WTC11 (cell line): ENCODE data around the gene KCTD3. TPM values are rescaled to one million over a fixed set of nuclear protein-coding genes. Genes with fewer than 3 reads are reported as not detected.

Experiments
- ATAC-seq: fragments of 200-7000 bp; cut with Tn5 transposase; 2 replicates; pipeline ENCODE4 v1.10.0; 2021; ENCODE audit warnings: mild to moderate bottlenecking, moderate library complexity
- CTCF ChIA-PET: fragments of 300-600 bp; sonication (Branson Sonifier 250); formaldehyde crosslinking; loops from one replicate; lab custom pipeline; 2021; ENCODE audit warnings: antibody characterized with exemption; lab: Charles Lee
- POLR2A ChIA-PET: fragments of 350-600 bp; sonication (Branson Sonifier 250); formaldehyde crosslinking; loops from one replicate; lab custom pipeline; 2021; ENCODE audit warnings: antibody characterized with exemption; lab: Charles Lee
- DNase-seq: peaks from one replicate; pipeline ENCODE4 v3.0.0; 2021; ENCODE audit warnings: low spot score
- H3K27ac Mint-ChIP-seq: 2 replicates; pipeline ENCODE4 v1.8.0; 2021; ENCODE audit warnings: mixed read lengths
- H3K27me3 Mint-ChIP-seq: 2 replicates; pipeline ENCODE4 v1.8.0; 2021; ENCODE audit warnings: low read depth, mild to moderate bottlenecking, moderate library complexity, mixed read lengths
- H3K36me3 Mint-ChIP-seq: 2 replicates; pipeline ENCODE4 v1.8.0; 2021; ENCODE audit warnings: mixed read lengths
- H3K4me1 Mint-ChIP-seq: 2 replicates; pipeline ENCODE4 v1.8.0; 2022; ENCODE audit warnings: mixed read lengths
- H3K4me3 Mint-ChIP-seq: 2 replicates; pipeline ENCODE4 v1.8.0; 2021; ENCODE audit warnings: mild to moderate bottlenecking, moderate library complexity, mixed read lengths
- H3K9me3 Mint-ChIP-seq: 2 replicates; pipeline ENCODE4 v1.8.0; 2021; ENCODE audit warnings: mixed read lengths
- AR ChIP-seq: fragments of 250-450 bp; sonication (Bioruptor Pico); IDR thresholded peaks from 2 replicates; pipeline ENCODE4 v1.9.0; 2021; ENCODE audit warnings: mild to moderate bottlenecking
- GABPB1 ChIP-seq: sonication (generic); formaldehyde crosslinking; IDR thresholded peaks from 2 replicates; pipeline ENCODE4 v1.8.1; 2023; ENCODE audit warnings: mild to moderate bottlenecking, missing genetic modification reagents
- HMGA2 ChIP-seq: fragments of 250-450 bp; sonication (Bioruptor Pico); IDR thresholded peaks from 2 replicates; pipeline ENCODE4 v1.4.0; 2021; ENCODE audit warnings: mild to moderate bottlenecking, moderate library complexity
- IRF2 ChIP-seq: sonication (generic); formaldehyde crosslinking; IDR thresholded peaks from 2 replicates; pipeline ENCODE4 v1.8.0; 2022; ENCODE audit warnings: low read depth, missing genetic modification reagents, borderline replicate concordance
- JUN ChIP-seq: sonication (generic); formaldehyde crosslinking; IDR thresholded peaks from 2 replicates; pipeline ENCODE4 v1.8.0; 2023; ENCODE audit warnings: mild to moderate bottlenecking, missing genetic modification reagents
- MAX ChIP-seq: sonication (generic); formaldehyde crosslinking; IDR thresholded peaks from 2 replicates; pipeline ENCODE4 v1.8.0; 2022; ENCODE audit warnings: mild to moderate bottlenecking, missing genetic modification reagents
- MXD4 ChIP-seq: fragments of 250-450 bp; sonication (Bioruptor Pico); IDR thresholded peaks from 2 replicates; pipeline ENCODE4 v1.8.0; 2021; ENCODE audit warnings: mild to moderate bottlenecking, moderate library complexity, borderline replicate concordance
- NFE2L1 ChIP-seq: sonication (generic); formaldehyde crosslinking; IDR thresholded peaks from 2 replicates; pipeline ENCODE4 v1.8.1; 2023; ENCODE audit warnings: missing genetic modification reagents
- NR1H2 ChIP-seq: sonication (generic); formaldehyde crosslinking; IDR thresholded peaks from 2 replicates; pipeline ENCODE4 v1.9.0; 2021; ENCODE audit warnings: mild to moderate bottlenecking, moderate library complexity, missing genetic modification reagents
- NR2C2 ChIP-seq: sonication (generic); formaldehyde crosslinking; IDR thresholded peaks from 2 replicates; pipeline ENCODE4 v1.8.0; 2022; ENCODE audit warnings: mild to moderate bottlenecking, missing genetic modification reagents
- SMAD3 ChIP-seq: sonication (generic); formaldehyde crosslinking; IDR thresholded peaks from 2 replicates; pipeline ENCODE4 v1.8.0; 2022; ENCODE audit warnings: missing genetic modification reagents, mild to moderate bottlenecking, borderline replicate concordance
- SOX15 ChIP-seq: fragments of 250-450 bp; sonication (Bioruptor Pico); IDR thresholded peaks from 2 replicates; pipeline ENCODE4 v1.9.0; 2021; ENCODE audit warnings: mild to moderate bottlenecking
- ZNF416 ChIP-seq: fragments of 250-450 bp; sonication (Bioruptor Pico); IDR thresholded peaks from 2 replicates; pipeline ENCODE4 v1.9.0; 2021; ENCODE audit warnings: mild to moderate bottlenecking, inconsistent platforms
- ZNF425 ChIP-seq: fragments of 250-450 bp; sonication (Bioruptor Pico); conservative IDR thresholded peaks from 2 replicates; pipeline ENCODE4 v1.9.0; 2021; ENCODE audit warnings: mild to moderate bottlenecking
- total RNA-seq: library from RNA; stranded (reverse); gene quantifications from 3 replicates; pipeline ENCODE4 v1.2.3, GENCODE V29; 2021
- TF ChIP-seq, protein P1 (sequence below): sonication (generic); formaldehyde crosslinking; IDR thresholded peaks from 2 replicates; pipeline ENCODE4 v1.8.0; 2023; ENCODE audit warnings: mild to moderate bottlenecking, missing genetic modification reagents
- TF ChIP-seq, protein P2 (sequence below): fragments of 250-450 bp; sonication (Bioruptor Pico); IDR thresholded peaks from 2 replicates; pipeline ENCODE4 v1.9.0; 2021; ENCODE audit warnings: mild to moderate bottlenecking, borderline replicate concordance
- TF ChIP-seq, protein P3 (sequence below): sonication (generic); formaldehyde crosslinking; IDR thresholded peaks from 2 replicates; pipeline ENCODE4 v1.8.1; 2023; ENCODE audit warnings: mild to moderate bottlenecking, missing genetic modification reagents, borderline replicate concordance

Gene KCTD3
- total RNA-seq, 1 experiment from 2014 or later: 55.6 TPM

DNA sequence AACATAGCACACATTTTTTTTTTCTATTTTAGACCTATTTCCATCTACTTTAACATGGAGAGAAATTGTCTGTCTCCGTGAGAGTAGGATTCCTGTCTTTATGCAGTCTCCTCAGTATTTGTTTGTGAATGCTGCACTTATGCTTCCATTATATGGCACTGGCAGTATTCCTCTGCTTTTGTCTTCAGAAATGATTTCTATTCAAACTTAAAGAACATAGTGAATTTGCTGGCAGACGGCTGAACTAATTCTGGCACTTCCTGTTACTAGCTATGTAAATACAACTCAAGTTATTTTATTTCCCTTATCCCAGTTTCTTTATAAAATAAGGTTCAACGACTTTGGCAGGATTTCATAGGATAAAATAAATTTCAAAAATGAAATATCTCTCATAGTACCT, 45.3 kb downstream of the KCTD3 start:
- ChIA-PET CTCF (no interaction called here), POLR2A (no interaction called here)
- DNase-seq: no peak
- Mint-ChIP-seq H3K27me3 (no peaks in the 10 kb centered on the region), H3K27ac (no peak overlapping the region), H3K36me3 (peaks cover 51% of the 10 kb centered on the region), H3K9me3 (peaks cover 6% of the 10 kb centered on the region), H3K4me1 (peaks cover 19% of the 10 kb centered on the region), H3K4me3 (no peak overlapping the region)
- no peak for ATAC-seq
- no peak for TF ChIP-seq MXD4 (CRISPR knock-in tag)
- TF ChIP-seq, protein P1, sequence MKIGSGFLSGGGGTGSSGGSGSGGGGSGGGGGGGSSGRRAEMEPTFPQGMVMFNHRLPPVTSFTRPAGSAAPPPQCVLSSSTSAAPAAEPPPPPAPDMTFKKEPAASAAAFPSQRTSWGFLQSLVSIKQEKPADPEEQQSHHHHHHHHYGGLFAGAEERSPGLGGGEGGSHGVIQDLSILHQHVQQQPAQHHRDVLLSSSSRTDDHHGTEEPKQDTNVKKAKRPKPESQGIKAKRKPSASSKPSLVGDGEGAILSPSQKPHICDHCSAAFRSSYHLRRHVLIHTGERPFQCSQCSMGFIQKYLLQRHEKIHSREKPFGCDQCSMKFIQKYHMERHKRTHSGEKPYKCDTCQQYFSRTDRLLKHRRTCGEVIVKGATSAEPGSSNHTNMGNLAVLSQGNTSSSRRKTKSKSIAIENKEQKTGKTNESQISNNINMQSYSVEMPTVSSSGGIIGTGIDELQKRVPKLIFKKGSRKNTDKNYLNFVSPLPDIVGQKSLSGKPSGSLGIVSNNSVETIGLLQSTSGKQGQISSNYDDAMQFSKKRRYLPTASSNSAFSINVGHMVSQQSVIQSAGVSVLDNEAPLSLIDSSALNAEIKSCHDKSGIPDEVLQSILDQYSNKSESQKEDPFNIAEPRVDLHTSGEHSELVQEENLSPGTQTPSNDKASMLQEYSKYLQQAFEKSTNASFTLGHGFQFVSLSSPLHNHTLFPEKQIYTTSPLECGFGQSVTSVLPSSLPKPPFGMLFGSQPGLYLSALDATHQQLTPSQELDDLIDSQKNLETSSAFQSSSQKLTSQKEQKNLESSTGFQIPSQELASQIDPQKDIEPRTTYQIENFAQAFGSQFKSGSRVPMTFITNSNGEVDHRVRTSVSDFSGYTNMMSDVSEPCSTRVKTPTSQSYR: no peak
- TF ChIP-seq MAX: no peak
- no peak for TF ChIP-seq GABPB1 (CRISPR knock-in tag)
- no peak for TF ChIP-seq IRF2 (CRISPR knock-in tag)

DNA sequence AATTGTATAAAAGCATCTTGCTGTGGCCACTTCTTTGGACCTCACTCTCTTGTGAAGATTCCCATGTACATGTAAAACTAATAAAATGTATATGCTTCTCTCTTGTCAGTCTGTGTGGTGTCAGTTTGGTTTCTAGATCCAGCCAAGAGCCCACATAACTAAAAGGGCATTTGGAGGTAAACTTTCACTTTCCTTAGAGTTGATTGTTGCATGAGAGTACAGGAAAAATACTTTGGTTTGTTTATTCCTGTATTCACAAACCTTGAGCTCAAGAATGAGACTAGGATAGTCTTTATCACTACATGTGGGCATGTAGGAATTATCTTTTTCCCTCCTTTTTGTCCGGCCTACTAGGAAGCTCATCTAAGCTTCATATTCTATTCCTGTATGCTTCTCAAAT, 50.9 kb downstream of the KCTD3 start:
- peaks cover 6% of the 10 kb centered on the region for H3K9me3 Mint-ChIP-seq
- no peaks in the 10 kb centered on the region for H3K27me3 Mint-ChIP-seq
- CTCF ChIA-PET: no interaction called here
- TF ChIP-seq SMAD3 (CRISPR knock-in tag): no peak
- no peak for TF ChIP-seq NFE2L1 (CRISPR knock-in tag)
- TF ChIP-seq AR: no peak
- TF ChIP-seq HMGA2: no peak
- TF ChIP-seq ZNF416 (CRISPR knock-in tag): no peak
- TF ChIP-seq, protein P2, sequence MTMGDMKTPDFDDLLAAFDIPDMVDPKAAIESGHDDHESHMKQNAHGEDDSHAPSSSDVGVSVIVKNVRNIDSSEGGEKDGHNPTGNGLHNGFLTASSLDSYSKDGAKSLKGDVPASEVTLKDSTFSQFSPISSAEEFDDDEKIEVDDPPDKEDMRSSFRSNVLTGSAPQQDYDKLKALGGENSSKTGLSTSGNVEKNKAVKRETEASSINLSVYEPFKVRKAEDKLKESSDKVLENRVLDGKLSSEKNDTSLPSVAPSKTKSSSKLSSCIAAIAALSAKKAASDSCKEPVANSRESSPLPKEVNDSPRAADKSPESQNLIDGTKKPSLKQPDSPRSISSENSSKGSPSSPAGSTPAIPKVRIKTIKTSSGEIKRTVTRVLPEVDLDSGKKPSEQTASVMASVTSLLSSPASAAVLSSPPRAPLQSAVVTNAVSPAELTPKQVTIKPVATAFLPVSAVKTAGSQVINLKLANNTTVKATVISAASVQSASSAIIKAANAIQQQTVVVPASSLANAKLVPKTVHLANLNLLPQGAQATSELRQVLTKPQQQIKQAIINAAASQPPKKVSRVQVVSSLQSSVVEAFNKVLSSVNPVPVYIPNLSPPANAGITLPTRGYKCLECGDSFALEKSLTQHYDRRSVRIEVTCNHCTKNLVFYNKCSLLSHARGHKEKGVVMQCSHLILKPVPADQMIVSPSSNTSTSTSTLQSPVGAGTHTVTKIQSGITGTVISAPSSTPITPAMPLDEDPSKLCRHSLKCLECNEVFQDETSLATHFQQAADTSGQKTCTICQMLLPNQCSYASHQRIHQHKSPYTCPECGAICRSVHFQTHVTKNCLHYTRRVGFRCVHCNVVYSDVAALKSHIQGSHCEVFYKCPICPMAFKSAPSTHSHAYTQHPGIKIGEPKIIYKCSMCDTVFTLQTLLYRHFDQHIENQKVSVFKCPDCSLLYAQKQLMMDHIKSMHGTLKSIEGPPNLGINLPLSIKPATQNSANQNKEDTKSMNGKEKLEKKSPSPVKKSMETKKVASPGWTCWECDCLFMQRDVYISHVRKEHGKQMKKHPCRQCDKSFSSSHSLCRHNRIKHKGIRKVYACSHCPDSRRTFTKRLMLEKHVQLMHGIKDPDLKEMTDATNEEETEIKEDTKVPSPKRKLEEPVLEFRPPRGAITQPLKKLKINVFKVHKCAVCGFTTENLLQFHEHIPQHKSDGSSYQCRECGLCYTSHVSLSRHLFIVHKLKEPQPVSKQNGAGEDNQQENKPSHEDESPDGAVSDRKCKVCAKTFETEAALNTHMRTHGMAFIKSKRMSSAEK (CRISPR knock-in tag): no peak
- POLR2A ChIA-PET: no interaction called here
- 0 out of 2 replicates have a peak overlapping the region, but pooled peaks have one; percentile 30 for H3K27ac Mint-ChIP-seq
- peaks cover 41% of the 10 kb centered on the region for H3K36me3 Mint-ChIP-seq
- H3K4me1 Mint-ChIP-seq: peaks cover 26% of the 10 kb centered on the region
- DNase-seq: no peak
- no peak for ATAC-seq
- no peak overlapping the region for H3K4me3 Mint-ChIP-seq

GRCh38 chr1:215623162-215623561, 56.1 kb downstream of the KCTD3 start:
- CTCF ChIA-PET: interaction anchor here (0.6 kb wide), 1 partner anchor 104 kb away, joined by 3 read pairs; no protein-coding TSS in a partner anchor
- Mint-ChIP-seq H3K9me3 (no peaks in the 10 kb centered on the region), H3K27ac (no peak overlapping the region), H3K4me1 (peaks cover 6% of the 10 kb centered on the region), H3K4me3 (no peak overlapping the region), H3K27me3 (no peaks in the 10 kb centered on the region), H3K36me3 (peaks cover 17% of the 10 kb centered on the region)
- no peak for DNase-seq
- no peak for ATAC-seq
- POLR2A ChIA-PET: no interaction called here
- no peak for TF ChIP-seq NR2C2 (CRISPR knock-in tag)
- no peak for TF ChIP-seq JUN (CRISPR knock-in tag)
- TF ChIP-seq ZNF425 (CRISPR knock-in tag): no peak
- TF ChIP-seq, protein P3, sequence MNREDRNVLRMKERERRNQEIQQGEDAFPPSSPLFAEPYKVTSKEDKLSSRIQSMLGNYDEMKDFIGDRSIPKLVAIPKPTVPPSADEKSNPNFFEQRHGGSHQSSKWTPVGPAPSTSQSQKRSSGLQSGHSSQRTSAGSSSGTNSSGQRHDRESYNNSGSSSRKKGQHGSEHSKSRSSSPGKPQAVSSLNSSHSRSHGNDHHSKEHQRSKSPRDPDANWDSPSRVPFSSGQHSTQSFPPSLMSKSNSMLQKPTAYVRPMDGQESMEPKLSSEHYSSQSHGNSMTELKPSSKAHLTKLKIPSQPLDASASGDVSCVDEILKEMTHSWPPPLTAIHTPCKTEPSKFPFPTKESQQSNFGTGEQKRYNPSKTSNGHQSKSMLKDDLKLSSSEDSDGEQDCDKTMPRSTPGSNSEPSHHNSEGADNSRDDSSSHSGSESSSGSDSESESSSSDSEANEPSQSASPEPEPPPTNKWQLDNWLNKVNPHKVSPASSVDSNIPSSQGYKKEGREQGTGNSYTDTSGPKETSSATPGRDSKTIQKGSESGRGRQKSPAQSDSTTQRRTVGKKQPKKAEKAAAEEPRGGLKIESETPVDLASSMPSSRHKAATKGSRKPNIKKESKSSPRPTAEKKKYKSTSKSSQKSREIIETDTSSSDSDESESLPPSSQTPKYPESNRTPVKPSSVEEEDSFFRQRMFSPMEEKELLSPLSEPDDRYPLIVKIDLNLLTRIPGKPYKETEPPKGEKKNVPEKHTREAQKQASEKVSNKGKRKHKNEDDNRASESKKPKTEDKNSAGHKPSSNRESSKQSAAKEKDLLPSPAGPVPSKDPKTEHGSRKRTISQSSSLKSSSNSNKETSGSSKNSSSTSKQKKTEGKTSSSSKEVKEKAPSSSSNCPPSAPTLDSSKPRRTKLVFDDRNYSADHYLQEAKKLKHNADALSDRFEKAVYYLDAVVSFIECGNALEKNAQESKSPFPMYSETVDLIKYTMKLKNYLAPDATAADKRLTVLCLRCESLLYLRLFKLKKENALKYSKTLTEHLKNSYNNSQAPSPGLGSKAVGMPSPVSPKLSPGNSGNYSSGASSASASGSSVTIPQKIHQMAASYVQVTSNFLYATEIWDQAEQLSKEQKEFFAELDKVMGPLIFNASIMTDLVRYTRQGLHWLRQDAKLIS: no peak
- no peak for TF ChIP-seq ZNF416 (CRISPR knock-in tag)
- TF ChIP-seq SOX15: no peak
- no peak for TF ChIP-seq NR1H2
